Tibial nerve (tissue), 4 donors: ENCODE results near the gene TOR1AIP2.

Source experiments
- CTCF ChIP-seq, 5 experiments: fragments of 200-600 bp in 3 of 5; fragments of 450-650 bp in 2 of 5; sonication (generic) in 3 of 5; IDR thresholded peaks; one replicate each; pipeline ENCODE4 v1.5.1; 2016 to 2019; ENCODE audit warnings: antibody characterized with exemption in 5 of 5, mild to moderate bottlenecking in 3 of 5, moderate library complexity in 2 of 5
- EP300 ChIP-seq, 2 donors: sonication (generic); formaldehyde crosslinking; IDR thresholded peaks; one replicate each; pipeline ENCODE4 v1.6.1; 2017; ENCODE audit warnings: antibody characterized with exemption in 2 of 2, mild to moderate bottlenecking in 1 of 2

- no peak for TF ChIP-seq CTCF (IDR thresholded peaks at IDR 0.05)
- no peak for TF ChIP-seq EP300 (IDR thresholded peaks at IDR 0.05)
Measured at GRCh38 chr1:179921981-179922872, 44.6 kb upstream of the TOR1AIP2 start.
